NCI-H2029 treated with DMSO at 0.1 percent for 48 hours (cell line): ENCODE measurements around the gene MAP2K3.

Source experiments
- DNase-seq: peaks from one replicate; lab custom pipeline; 2025; lab: John Stamatoyannopoulos, UW

MAP2K3 gene

DNA sequence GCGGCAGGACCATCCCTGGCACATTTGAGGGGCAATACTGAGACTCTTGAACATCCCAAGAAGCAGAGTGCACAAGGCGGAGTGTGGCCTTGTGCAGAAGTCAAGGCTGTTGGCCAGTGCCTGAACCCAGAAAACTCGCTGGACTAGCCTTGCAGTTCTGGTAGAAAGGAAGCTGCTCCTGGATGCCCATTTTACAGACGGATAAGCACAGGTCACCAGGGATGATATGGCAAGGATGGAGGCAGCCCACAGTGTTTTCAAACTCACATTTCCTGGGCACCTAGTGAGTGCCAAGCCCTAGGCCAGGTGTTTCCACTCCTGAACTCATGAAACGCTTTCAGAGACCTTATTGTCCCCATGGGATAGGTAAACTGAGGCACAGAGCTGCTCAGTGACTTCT, 1.7 kb upstream of the MAP2K3 start:
- DNase-seq = no peak

DNA sequence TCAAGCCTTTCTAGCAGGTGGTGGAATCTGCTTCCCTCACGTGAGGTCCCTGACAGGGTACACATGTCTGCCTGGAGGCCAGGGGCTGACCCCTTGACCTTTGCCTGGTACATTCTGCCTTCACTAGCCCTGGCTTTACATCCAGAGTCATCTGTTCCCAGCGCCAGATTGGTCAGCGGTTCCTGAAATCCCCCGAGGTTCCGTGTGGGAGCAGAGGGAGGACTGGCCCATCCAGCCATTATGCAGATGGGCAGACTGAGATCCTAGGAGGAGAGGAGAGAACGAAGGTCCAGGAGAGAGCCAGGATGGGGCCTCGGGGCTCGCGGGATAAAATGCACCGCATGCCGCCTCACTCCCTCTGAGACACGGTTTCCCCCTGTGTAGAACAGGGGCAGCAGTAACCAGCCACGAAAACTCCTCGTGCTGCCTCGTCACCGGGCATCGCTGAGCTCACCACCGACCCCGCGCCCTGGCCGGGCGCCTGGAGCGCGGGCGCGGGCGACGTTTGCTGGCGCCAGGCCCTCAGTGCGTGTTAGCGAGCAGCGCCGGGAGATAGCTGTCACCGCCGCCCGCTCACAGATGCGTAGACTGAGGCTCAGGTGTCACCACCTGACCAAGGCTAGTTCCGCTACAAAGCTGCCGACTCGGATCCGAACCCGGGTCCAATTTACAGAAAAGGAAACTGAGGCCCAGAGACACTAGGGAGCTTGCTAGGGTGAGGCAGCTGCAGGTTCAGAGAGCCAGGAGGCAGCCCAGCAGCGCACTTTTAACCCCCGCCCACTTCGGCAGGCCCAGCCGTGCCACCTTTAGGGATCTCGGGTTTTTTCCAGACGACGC, 811 bp upstream of the MAP2K3 start:
- no peak for DNase-seq

DNA sequence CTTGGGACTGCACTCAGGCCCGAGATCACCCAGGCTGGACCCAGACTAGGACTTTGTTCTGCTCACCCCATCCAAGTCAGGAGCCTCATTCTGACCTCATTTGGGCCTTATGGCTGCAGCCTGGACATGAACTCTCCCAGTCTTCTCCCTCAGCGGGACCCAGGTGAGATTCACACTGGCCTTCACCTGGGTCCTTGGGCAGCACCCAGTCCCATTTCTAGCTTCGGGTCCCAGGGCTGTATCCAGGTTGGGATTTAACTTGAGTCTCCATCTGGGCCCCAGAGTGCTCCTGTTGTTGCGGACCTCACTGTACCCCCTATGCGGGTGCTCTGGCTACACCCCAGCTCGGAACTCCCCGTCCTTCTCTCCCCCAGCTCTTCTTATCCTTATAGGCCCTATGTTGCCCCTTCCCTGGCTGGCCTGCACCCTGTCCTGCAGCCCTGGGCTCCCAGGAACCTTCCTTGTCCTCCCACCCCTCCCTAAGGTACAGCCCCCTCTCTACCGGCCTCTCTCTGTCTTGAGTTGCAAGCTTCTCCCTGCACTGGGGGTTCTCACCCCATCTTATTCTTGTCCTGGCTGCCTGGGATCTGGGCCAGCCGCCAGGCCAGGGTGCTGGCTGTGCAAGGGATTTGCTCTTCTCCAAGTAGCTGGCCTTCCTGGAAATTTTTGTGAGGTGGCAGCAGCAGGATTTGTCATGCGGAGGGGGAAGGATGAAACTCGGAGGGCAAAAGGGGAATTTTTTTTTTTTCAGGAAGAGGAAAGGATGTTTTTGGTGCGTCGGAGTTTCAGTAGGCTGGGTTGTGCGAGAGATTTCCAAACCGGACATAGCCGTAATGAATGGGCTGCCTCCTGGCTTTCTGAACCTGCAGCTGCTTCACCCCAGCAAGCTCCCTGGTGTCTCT, 904 bp downstream of the MAP2K3 start:
- no peak for DNase-seq

DNA sequence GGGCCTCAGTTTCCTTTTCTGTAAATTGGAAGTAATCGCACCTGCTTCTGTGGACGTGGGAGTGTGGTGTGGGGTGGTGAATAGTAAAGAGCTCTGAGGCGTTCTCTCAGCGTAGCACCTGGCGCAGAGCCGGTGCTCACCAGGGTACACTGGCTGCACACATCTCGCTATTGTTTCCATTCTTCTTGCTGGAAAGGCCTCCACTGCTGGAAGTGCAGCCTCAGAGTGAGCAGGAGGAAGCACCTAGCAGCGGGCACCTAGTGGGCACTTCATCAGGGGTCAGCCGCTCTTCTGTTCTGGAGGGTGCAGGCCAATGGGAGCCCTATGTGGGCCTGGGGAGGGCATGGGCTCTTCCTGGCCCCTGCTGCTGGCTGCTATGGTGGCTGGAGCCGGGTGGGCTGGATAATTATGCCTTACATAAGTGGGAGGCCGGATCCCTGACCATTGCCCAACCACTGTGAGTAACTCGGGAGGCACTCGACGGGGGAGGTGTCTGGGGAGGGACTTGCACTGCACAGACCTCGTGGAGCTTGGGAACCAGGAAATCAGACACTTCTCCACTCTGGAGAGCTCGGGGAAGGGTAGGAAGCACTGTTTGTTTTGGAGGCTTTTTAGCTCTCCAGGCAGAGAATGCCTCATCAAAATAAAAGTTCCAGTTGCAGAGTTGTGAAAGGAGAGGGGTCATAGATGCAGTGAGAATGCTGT, 1.7 kb downstream of the MAP2K3 start:
- peak; percentile 57 for DNase-seq

DNA sequence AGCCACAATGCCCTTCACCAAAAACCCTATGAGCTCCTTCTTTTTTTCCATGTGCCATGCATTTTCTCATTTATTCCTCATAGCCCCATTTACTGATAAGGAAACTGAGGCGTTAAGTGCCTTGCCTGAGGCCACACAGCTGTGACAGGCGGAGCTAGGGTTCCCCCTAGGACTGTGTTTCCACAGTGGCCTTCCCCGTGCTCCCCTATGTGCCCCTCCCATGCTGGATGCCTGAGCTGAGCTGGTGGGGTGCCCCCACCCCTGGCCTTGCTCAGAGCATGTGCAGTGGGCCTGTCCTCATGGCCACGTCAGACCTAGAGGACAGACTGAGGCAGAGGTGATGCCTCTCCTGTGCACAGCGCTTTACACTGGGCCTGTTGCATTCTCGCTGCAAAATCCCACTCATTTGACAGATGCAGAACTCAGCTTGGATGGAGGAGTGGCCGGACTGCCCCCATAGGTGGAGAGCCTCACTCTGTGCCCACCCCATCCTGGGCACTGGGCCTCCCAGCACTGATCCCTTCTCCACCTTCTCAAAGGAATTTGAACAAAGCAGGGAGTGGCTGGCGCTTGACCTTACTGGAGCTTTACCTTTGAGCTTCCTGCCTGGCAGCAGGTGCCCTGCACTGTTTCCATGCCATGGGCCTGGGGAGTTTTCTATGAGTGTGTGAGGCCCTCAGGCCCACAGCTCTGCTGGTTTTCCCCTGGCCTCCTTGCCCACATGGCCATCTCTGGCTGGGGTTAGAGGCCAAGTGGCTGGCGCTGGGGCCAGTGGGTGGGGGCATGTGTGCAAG, 2.6 kb downstream of the MAP2K3 start:
- no peak for DNase-seq

DNA sequence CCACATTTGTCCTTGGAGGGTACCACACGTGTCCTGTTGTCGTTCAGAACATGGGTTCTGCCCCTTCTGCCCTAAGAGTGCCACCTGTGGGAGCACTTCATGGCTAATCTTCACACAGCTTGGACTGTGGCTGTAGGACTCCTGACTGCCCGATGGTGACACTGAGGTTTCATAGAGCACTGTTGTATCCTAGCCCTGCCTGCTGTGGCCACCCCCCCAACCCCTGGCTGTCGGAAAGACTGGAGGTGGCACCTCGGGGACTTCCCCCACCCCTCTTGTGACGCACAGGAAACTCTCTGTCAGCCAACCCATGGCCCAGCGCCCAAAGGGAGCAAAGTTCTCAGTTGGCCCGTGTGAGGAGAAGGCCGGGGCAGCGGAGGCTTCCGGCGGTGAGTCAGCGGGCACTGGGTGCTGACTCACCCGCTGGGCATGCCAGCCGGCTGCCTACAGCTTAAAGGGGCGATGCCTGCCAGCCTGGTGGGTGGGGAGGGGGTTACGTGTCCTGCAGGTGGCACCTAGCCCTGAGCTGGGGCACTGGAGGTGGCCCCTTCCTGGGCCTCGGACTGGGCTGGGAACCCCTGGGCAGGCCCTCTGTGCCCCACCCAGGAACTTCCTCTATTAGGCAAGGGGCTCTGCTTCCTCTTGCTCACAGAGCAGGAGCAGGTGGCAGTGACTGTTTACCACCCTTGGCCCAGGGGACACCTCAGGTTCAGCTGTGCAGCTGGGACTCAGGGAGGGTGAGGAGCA, 3.4 kb downstream of the MAP2K3 start:
- DNase-seq = peak; percentile 45

DNA sequence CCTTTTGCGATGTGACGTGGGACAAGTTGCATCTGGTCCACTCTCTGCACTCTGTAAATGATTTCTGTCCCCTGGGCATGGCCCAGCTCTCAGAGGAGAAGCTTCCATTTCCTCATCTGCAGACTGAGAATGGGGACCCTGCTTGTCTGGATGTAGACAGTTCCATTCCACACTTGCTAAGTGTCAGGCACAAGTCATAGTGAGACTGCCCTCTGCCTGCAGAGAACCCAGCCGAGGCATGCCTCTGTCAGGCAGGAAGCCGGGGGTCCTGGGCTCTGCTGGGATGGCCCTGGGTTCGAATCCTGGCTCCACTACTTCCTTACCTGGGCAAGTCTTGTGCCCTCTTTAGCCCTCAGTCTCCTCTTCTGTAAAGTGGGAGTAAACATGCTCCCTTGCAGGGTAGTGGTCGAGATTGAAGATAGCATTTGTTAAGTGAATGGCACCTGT, 4.1 kb downstream of the MAP2K3 start:
- DNase-seq = no peak

DNA sequence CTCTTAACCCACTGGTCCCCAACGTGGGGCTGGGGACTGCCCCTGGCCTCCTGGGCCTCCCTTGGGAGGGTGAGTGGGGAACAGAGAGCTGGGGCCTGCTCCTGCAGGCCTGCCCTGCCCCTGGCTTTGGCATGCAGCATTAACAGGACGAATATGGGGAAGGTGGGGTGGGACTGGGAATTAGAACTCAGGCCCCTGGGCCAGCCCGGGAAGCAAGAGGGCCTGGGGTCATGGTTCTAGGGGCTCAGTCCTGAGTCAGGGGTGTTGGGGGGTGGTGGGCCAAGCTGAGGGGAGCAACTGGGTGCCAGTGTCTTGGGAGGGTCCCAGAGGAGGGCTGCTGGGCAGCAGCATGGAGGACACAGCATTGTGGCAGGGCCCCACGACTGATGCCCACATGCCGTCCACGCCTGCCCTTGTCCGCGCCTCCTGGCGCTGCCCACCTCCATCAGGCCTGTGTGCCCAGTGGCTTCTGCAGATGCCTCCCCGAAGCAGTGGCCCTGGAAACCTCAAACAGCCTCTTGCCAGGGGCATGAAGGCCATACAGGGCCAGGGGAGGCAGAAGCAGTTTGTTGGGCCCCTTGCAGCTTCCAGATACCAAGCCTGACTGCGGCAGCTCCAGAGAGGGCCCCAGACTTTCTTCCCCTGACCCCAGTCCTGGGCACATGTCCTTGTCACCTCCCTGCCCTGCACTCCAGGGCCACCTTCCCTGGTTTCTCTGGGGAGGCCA, 4.8 kb downstream of the MAP2K3 start:
- DNase-seq = no peak

DNA sequence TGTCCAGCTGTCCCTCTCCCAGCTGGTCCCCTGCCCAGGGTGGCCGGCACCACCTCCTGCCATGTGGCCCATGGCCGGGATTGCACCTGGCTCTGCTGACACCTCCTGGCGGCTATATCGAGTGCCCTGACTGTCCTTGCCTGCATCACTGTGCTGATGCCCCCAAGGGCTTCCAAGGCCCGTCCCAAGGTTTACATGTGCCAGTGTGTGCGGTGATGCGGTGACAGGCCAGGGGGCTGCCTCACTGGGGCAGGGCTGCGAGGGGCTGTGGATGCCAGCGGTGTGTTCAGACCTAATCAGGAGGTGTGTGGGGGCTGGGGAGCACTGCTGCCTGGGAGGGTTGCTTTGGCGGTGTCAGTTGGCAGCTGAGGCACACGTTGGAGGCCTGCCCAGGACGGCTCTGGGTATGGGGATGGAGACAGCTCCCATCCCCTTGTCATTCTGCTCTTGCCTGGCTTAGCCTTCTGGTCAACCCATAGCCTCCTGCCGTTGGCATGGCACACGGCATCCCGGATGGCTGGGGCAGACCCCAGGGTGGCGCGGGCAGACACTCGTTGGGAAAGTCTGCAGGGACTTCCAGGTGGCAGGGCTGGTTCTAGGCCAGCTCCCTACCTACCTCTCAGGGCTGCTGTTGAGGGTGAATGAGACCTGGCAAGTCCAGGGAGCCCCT, 5.5 kb downstream of the MAP2K3 start:
- DNase-seq = no peak

DNA sequence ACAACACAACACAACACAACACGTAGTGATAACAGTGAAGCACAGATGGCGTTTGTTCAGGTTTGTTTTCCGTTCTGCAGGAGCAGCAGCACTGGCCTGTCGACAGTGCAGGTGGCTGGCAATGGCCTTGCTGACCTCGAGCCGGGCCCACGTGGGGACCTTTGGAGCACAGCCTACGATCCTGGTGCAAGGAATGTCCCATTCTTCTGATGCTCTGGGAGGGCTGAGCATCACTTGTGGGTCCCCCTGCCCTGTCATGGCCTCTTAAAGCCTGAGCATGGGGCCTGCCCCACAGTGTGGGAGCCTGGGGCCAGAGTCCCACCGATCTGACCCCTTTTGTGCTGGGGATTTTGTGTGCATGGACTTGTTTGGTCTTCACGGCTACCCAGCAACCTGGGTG, 6.8 kb downstream of the MAP2K3 start:
- DNase-seq = no peak

DNA sequence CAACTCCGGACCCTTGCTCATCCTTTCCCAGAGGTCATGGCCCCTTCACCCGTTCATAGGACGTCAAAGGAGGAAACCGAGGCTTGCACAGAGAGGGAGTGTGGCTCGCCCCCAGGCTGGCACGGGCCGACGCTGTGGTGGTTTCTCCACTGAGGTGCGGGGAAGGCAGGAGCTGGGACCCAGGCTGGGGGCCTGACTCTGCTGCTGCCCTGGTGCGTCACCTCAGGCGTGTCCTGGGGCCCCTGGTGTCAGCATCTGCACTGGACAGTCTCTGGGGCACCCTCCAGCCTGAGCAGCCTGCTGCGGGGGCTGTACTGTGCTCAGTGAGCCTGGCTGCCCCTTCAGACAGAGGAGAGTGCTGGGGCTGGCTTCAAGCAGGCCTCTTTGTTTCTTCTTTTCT, 7.4 kb downstream of the MAP2K3 start:
- no peak for DNase-seq

DNA sequence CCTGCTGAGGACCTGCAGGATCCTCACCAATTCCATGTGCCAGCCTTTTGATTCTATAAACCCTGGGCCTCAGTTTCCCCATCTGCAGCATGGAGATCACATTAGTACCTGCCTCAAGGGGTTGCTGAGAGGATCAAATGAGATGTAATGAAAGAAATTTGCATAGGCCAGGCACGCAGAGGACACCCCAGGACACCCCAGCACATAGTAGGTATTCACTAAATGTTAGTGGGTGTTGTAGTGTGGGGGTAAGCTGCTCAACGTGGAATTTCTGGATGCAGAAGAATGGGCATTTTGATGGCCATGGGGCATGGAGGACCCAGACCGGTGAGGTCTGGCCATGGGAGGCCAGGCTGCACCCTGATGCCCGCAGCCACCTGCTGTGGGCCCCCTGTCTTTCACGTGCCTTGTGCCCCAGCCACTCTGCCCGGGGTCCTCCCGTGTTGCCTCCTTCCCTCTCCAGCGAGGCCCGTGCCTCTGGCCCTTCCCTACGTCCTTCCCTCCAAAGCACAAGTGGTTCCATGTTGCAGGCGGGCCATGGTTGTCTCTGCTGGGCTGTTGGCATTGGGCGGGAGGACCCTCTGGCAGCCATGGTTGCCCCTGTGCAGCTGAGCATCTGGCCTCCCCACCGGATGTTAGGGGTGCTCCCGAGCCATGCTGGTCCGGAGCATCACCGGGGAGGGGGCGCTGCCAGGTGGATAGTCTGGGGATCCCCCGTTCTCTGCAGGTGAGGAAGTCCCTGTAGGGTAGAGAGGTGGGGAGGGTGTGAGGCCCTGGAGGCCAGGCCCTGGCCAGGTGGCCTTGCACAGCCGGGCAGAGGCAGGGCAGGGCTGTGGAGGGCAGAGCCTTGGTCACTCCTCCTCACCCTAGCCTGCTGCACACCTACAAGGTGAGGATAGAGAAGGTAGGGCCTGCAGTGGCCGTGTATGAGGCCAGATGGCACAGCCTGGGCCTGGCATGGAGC, 8.6 kb downstream of the MAP2K3 start:
- DNase-seq = no peak

DNA sequence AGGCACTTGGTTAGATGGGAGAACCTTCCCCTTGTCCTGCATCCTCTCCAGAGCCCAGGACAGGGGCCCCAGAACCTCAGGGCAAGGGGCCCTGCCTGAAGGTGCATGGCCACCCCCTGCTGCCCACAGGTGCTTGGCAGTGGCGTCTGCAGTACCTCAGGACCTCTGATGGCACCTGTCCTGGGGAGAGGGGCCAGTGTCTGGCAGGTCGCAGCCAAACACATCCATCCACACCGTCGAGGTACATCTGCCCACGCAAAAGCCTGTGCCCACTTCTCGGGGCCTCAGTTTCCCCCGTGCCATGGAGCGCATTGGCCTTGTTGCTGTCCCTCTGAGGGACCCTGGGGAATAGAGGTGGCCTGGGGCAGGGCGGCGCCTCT, 9.3 kb downstream of the MAP2K3 start:
- DNase-seq = no peak

DNA sequence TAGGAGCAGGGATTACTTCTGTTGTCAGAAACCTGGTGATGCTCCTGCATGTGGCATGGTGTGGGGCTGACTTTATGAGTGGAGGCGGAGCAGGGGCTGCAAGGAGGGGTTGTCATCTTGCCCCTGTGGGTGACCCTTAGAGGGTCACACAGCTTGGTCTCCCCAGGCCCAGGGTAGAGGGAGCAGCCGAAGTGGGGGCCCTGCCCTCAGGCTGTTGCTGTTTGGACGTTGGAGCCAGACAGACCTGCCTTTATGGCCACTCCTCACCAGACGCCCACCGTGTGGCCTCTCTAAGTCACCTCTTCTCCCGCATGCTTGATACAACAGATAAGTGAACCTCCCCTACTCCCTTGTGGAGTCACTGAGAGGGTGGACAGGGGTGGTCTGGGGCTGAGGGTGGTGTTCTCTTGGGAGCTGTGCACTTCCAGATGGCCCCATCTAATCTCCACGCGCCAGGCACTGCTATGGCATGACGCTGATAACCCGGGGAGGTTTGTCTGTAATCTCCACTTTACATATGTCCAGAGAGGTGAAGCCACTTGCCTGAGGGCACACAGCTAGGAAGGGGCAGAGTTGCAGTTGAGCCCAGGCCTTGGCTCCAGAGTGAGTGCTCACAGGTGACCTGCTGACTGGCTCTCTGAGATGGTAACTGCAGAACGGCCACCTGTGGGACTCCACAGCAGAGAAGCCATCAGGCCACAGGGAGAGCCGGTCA, 10.0 kb downstream of the MAP2K3 start:
- no peak for DNase-seq

DNA sequence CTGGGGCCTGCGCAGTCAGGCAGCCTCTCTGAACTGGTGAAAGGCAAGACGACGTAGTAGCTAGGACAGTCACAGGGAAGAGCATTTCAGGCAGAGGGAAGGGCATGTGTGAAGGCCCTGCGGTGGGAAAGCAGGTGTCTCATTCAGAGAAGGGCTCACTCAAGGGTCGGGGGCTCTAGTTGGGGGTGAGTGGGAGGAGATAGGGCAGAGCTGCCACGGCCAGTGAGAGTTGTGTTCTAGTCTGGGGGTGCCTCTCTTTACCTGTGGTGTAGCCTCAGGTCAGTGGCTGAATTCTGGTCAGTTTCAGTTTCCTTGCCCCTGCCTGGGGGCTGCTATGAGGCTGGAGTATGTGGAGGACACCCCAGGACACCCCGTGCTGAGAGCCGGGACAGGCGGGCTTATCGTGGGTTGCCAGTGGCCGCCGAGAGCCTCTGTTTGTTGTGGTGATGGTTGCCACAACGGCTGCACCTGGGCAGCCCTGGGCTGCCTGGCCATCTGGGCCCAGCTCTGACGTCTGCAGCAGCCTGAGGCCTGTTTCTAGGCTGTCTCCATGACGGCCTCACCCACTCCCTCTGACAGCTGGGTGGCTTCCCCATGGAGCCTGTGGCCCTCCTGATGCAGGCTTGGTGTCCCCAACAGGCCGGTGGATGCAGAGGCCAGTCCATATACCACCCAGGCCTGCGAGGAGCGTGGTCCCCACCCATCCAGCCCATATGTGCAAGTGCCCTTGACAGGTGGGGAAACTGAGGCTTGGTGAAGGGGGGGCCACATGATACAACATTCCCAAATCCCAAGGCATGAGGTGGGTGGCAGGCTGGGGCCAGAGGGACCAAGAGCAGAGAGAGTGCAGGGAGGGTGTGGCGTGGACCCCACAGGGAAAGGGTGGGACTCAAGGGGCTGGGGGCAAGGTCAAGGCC, 10.8 kb downstream of the MAP2K3 start:
- no peak for DNase-seq

DNA sequence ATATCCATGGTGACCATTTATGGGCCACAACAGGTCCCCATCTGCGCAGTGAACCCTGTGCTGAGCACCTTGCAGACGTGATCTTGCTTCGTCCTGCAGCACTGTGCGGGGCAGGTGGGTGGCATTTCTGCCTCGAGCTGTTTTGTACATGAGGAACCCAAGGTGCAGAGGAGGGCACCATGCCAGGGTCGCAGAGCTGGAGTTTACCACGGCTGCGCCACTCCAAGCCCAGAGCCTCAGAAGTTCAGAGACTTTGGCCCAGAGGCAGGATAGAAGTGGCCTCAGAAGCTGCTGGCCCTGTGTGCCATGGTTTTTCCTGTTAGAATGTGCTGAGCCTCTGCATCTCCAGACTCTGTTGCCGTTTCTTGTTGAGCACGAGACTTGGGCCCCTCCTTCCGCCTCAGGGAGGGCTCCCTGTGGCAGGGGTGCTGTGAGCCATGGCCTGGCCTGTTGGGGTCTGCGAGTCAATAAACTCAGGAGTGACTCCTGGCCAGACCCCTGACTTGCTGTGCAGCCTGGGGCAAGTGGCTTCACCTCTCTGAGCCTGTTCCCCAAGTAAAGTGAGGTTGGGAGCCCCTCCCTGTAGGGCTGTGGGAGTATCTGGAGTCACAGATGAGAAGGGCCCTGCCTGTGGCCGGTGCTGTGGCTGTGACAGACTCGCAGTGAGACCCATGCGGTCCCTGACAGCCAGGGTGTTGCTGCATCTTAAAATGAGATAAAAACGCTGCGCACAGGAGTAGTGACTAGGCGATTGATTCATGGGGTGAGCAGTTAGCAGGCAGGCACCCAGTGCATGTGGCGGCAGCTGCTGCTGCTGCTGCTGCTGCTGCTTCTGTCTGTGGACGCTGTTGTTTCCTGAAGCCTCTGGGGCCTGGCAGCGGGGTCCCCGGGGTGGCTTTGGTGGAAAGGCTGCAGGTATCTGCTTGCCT, 11.8 kb downstream of the MAP2K3 start:
- DNase-seq = no peak
